ENCODE results near the gene NDST1.

Gene NDST1

GRCh38 chr5:150554857-150555256, 46.9 kb downstream of the NDST1 start:
- TF ChIP-seq CTCF (IDR thresholded peaks at IDR 0.05; ENCODE audit: low read depth, low read length, missing control alignments) = no peak
- no peak overlapping the region for H3K4me3 ChIP-seq (replicated peaks; ENCODE audit: low read depth, low read length)
- DNase-seq (ENCODE audit: extremely low read depth, low read depth) = no peak

- H3K4me3 ChIP-seq (replicated peaks; ENCODE audit: low read depth, low read length) = no peak overlapping the region
- TF ChIP-seq CTCF (IDR thresholded peaks at IDR 0.05; ENCODE audit: low read depth, low read length, missing control alignments) = no peak
- no peak for DNase-seq (ENCODE audit: extremely low read depth, low read depth)
Measured at GRCh38 chr5:150556106-150556505, 48.2 kb downstream of the NDST1 start.

GRCh38 chr5:150556859-150557508, 49.1 kb downstream of the NDST1 start:
- H3K4me3 ChIP-seq (replicated peaks; ENCODE audit: low read depth, low read length) = no peak overlapping the region
- no peak for DNase-seq (ENCODE audit: extremely low read depth, low read depth)
- no peak for TF ChIP-seq CTCF (IDR thresholded peaks at IDR 0.05; ENCODE audit: low read depth, low read length, missing control alignments)

- TF ChIP-seq CTCF (IDR thresholded peaks at IDR 0.05; ENCODE audit: low read depth, low read length, missing control alignments) = no peak
- no peak overlapping the region for H3K4me3 ChIP-seq (replicated peaks; ENCODE audit: low read depth, low read length)
- DNase-seq (ENCODE audit: extremely low read depth, low read depth) = no peak
Measured at GRCh38 chr5:150557509-150557872, 49.6 kb downstream of the NDST1 start.

GRCh38 chr5:150558088-150558621, 50.2 kb downstream of the NDST1 start:
- no peak for DNase-seq (ENCODE audit: extremely low read depth, low read depth)
- no peak overlapping the region for H3K4me3 ChIP-seq (replicated peaks; ENCODE audit: low read depth, low read length)
- no peak for TF ChIP-seq CTCF (IDR thresholded peaks at IDR 0.05; ENCODE audit: low read depth, low read length, missing control alignments)

GRCh38 chr5:150559088-150559487, 51.2 kb downstream of the NDST1 start:
- H3K4me3 ChIP-seq (replicated peaks; ENCODE audit: low read depth, low read length) = no peak overlapping the region
- TF ChIP-seq CTCF (IDR thresholded peaks at IDR 0.05; ENCODE audit: low read depth, low read length, missing control alignments) = no peak
- DNase-seq (ENCODE audit: extremely low read depth, low read depth) = no peak

- TF ChIP-seq CTCF (IDR thresholded peaks at IDR 0.05; ENCODE audit: low read depth, low read length, missing control alignments) = no peak
- no peak overlapping the region for H3K4me3 ChIP-seq (replicated peaks; ENCODE audit: low read depth, low read length)
- DNase-seq (ENCODE audit: extremely low read depth, low read depth) = no peak
Measured at GRCh38 chr5:150559701-150560100, 51.8 kb downstream of the NDST1 start.
